Activated CD4-positive, alpha-beta T cell treated with anti-CD3 and anti-CD28 coated beads, Interleukin-2, amount 50 U/mL, for 24 hours (primary cell): ENCODE results near the gene XRCC4.
"Not testable (repeated sequence)": the region's sequence is repeated elsewhere in the genome, so short reads cannot be mapped to it uniquely, and the experiment has no call there.

Source experiments
- DNase-seq, 2 donors: peaks; one replicate each; pipeline ENCODE4 v3.0.0-alpha.2; 2020; ENCODE audit warnings: low read depth in 1 of 2, low spot score in 1 of 2

XRCC4 gene

GRCh38 chr5:83115816-83116215 lies 38.5 kb downstream of the XRCC4 start:
- no peak for DNase-seq

GRCh38 chr5:83118471-83118870 lies 41.1 kb downstream of the XRCC4 start:
- no peak for DNase-seq

GRCh38 chr5:83118976-83119375 lies 41.6 kb downstream of the XRCC4 start:
- DNase-seq, result no peak

GRCh38 chr5:83124593-83124992 lies 47.2 kb downstream of the XRCC4 start:
- no peak for DNase-seq

- DNase-seq, result no peak
Observed at GRCh38 chr5:83125560-83125959, 48.2 kb downstream of the XRCC4 start.

DNA sequence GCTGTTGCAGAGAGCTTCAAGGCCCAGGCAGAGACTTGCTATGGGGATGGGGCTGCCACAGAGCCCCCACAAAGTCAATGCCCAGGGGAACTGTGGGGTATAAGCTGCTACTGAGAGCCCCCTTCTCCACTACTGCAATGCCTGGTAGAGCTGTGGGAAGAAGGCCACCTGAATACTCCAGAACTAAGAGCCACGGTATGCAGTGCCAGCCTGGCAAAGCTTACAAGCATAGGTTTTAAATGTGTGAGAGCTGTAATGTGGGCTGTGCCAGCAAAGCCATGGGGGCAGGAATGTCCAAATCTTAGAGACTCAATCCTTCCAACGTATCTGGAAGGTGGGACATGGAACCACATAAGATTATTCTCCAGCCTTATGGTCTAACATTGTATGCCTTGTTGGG lies 49.2 kb downstream of the XRCC4 start:
- DNase-seq, result no peak

- no peak for DNase-seq
Observed at GRCh38 chr5:83133797-83134196, 56.5 kb downstream of the XRCC4 start.

- DNase-seq, result no peak
Observed at GRCh38 chr5:83142526-83142925, 65.2 kb downstream of the XRCC4 start.

DNA sequence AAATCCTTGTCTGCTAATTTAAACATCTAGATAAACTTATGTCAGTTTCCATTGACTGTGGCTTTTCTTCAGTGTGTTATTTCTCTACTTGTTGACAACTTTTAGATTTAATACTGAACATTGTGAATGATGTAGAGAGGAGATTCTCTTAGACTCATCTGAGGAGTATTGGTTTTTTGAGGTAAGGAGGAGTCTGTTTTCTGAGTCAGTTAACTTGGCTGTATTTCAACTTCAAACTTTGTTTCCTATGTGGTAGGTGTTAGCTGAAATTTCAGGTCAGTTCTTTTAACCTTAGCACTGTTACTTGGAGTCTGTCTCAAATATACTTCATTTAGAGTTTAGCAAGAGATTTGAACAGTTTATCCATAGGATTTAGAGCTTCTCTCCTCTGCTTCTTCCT lies 67.9 kb downstream of the XRCC4 start:
- no peak for DNase-seq

GRCh38 chr5:83145882-83146331 lies 68.6 kb downstream of the XRCC4 start:
- DNase-seq, result no peak

GRCh38 chr5:83146441-83146840 lies 69.1 kb downstream of the XRCC4 start:
- no peak for DNase-seq

- DNase-seq, result no peak
Observed at GRCh38 chr5:83147593-83147992, 70.2 kb downstream of the XRCC4 start.

- no peak for DNase-seq
Observed at GRCh38 chr5:83148370-83148769, 71.0 kb downstream of the XRCC4 start.

- DNase-seq, result no peak
Observed at GRCh38 chr5:83149671-83150070, 72.3 kb downstream of the XRCC4 start.

- DNase-seq, result no peak
Observed at GRCh38 chr5:83151821-83152220, 74.5 kb downstream of the XRCC4 start.

GRCh38 chr5:83152996-83153395 lies 75.6 kb downstream of the XRCC4 start:
- DNase-seq, result not testable (repeated sequence)

GRCh38 chr5:83156001-83156400 lies 78.7 kb downstream of the XRCC4 start:
- no peak for DNase-seq

GRCh38 chr5:83157163-83157562 lies 79.8 kb downstream of the XRCC4 start:
- DNase-seq, result no peak

DNA sequence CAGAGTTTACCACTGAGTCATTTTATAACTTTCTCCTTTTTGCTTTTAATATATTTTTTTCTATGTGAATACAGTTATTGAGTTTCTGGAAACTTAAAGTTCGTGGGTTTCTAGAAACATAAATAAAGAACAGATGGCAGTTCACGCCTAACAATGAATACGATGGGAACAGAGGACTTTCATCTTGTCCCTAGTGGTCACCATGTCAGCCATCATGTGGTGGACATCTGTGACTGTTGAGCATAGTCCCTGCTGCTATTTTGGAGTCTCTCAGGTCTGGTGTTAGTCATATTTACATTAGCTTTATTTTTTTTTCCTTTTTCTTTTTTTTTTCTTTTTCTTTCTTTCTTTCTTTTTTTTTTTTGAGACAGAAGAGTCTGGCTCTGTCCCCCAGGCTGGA lies 85.3 kb downstream of the XRCC4 start:
- no peak for DNase-seq

DNA sequence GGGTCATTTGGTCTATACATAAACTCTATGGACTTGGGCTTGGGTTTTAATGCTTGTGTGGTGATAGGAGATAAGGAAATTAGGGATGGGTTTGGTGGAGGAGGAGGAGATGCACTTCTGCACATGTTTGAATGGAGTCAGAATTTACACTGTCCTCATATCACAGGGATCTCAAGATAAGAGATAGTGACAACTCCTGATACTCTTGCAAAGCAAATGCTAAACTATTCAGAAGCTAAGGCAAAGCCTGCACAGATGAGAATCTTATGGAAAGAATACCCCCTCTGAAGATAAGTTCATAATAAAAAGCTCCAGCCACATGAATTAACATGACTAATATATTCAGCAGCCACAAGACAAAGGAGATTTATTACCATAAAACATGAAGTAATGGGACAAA lies 90.2 kb downstream of the XRCC4 start:
- DNase-seq, result no peak

DNA sequence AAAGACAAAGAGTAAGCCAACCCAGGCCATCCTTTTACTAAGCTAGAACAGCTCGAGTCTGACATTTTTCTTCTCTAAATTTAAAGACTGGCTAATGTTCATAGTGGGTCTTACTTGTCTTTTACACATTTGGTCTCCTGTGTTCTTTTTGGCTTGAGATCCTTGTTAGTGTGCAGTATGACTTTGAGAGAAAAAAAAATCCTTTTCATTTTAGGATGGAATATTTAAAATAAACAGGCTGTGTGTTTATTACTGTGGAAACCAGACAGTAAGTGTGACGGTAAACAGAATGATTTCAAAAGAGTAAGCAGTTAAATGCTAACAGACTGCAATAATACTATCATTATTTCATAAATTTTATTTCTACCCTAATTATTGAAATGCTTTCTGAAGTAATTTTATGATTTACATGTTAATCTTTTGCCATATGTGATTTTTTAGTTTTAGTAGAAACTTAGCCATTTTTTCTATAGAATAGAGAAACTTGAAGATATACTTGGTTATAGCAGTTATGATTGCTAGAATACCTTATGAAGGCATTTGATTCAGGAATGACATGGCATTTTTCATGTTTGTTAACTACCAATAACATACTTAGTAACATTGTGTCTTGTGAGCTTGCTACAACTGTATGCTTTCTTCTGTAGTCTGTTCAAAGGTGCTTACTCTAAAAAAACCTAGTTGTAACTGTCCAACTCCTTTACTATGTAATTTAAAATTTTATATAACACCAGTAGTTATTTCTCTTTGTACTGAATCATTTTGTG lies 92.4 kb downstream of the XRCC4 start:
- DNase-seq, result no peak

DNA sequence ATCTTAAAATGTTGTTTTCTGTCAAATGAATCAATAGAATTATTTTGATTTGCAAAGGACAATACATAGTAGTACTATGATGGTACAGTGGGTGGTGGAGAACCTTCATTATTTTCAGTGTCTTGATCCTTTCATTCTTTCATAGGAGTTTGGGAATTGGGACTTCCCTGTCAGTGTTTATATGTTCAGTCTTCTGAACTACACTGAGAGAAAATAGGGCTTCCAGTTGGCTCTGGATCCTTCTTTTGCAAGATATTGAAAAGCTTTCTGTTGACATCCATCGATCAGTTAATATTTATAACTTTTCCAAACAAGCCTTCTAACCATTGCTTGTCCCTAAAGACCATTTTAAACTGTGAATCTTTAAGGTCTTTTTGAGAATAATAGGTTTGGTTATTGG lies 94.7 kb downstream of the XRCC4 start:
- no peak for DNase-seq

DNA sequence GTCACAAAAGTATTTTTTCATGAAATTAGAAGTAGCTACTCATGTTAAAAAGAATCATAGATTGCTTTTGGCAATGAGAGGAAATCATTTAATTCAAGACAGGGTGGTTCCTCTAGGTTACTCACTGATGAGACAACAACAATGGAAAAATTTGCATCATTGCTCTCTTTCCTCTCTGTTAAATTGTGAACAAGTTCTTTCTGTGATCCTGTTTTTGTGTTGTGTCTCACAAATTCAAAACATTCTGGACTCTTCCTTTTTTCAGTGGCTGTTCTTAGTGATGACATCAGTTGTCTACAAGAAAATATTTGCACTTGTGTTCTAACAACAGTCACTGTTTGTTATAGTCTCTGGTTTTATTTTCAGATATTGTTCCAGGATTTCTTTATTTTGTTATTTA lies 95.3 kb downstream of the XRCC4 start:
- no peak for DNase-seq
